Lower leg skin (tissue), 4 donors: ENCODE measurements around the gene LKAAEAR1. TPM values are rescaled to one million over a fixed set of nuclear protein-coding genes. Genes with fewer than 3 reads are reported as not detected.
A peak's percentile ranks its signal among the peaks of the same experiment; 100 is the strongest.

ENCODE experiments used
- DNase-seq, 2 donors: peaks; one replicate each; pipeline ENCODE4 v3.0.0-alpha.2; 2019; ENCODE audit warnings: low spot score in 2 of 2
- H3K4me3 ChIP-seq: fragments of 200-600 bp; sonication (generic); 2 replicates; pipeline ENCODE4 v1.5.1; 2017; ENCODE audit warnings: mild to moderate bottlenecking, low read depth; ENCODE audit not compliant: poor library complexity, severe bottlenecking
- POLR2A ChIP-seq, 2 donors: fragments of 450-650 bp; IDR thresholded peaks; one replicate each; pipeline ENCODE4 v1.6.1; 2016 to 2017; ENCODE audit warnings: antibody characterized with exemption in 2 of 2, mild to moderate bottlenecking in 1 of 2, moderate library complexity in 1 of 2
- WGBS, 2 donors: methylation state at CpG; one replicate each; pipeline ENCODE4 v1.1.5; 2018; 5-methylcytosine and 5-hydroxymethylcytosine counted together
- intact Hi-C: fragments of 100-400 bp; cut with DNase I; formaldehyde crosslinking; loops from one replicate; pipeline ENCODE4 v1.15.0; 2023; ENCODE audit warnings: low total_unique reads
- total RNA-seq, 4 donors: library from RNA; depleted of rRNA; stranded (reverse); fragments of >200 nt; gene quantifications; one replicate each; pipeline ENCODE4 v1.1.0, GENCODE V29; 2016
- TF ChIP-seq, protein P1 (sequence below), 3 donors: fragments of 450-650 bp; IDR thresholded peaks; one replicate each; pipeline ENCODE4 v1.5.1; 2016; ENCODE audit warnings: antibody characterized with exemption in 3 of 3, mild to moderate bottlenecking in 3 of 3, moderate library complexity in 2 of 3

Gene LKAAEAR1
- total RNA-seq, 4 donors from 2014 or later = 0.91 TPM; not detected in 3

DNA sequence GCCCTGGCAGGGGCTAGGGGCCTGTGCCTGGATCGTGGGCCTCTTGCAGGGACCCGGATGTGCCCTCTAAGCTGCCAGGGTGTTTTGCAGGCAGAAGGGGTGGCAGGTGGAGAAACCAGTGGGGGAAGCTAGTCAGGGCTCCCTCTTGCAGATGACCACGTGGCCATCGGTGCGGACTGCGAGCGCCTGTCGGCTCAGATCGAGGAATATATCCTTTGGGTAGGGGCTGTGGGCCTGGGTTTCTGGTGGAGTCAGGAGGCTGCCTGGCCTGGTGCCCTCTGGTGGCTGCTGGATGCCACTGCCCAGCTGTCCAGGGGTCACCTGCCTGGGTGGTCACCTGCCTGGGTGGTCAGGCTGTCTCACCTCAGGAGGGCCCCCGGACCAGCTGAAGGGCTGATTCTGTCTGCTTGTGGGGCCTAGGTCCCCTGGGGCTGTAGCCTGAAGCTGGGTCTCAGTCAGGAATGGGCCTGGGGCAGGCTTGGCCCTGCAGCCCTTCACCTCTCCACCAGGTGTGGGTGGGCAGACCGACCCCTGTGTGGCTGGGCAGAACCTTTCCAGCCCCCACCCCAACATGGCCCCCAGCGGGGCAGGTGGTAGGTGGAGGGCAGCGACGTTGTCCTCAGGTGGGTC is 14.5 kb downstream of the LKAAEAR1 start:
- intact Hi-C loops = no loop called here
- 74 to 89% methylated on average over 5 to 14 of the region's 14 CpGs for WGBS, 2 donors
- no peak for DNase-seq
- no peak overlapping the region for H3K4me3 ChIP-seq
- no peak for TF ChIP-seq POLR2A (IDR thresholded peaks at IDR 0.05)
- TF ChIP-seq, protein P1, sequence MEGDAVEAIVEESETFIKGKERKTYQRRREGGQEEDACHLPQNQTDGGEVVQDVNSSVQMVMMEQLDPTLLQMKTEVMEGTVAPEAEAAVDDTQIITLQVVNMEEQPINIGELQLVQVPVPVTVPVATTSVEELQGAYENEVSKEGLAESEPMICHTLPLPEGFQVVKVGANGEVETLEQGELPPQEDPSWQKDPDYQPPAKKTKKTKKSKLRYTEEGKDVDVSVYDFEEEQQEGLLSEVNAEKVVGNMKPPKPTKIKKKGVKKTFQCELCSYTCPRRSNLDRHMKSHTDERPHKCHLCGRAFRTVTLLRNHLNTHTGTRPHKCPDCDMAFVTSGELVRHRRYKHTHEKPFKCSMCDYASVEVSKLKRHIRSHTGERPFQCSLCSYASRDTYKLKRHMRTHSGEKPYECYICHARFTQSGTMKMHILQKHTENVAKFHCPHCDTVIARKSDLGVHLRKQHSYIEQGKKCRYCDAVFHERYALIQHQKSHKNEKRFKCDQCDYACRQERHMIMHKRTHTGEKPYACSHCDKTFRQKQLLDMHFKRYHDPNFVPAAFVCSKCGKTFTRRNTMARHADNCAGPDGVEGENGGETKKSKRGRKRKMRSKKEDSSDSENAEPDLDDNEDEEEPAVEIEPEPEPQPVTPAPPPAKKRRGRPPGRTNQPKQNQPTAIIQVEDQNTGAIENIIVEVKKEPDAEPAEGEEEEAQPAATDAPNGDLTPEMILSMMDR (IDR thresholded peaks at IDR 0.05) = peak in 1 of 3 donors; percentile 15

DNA sequence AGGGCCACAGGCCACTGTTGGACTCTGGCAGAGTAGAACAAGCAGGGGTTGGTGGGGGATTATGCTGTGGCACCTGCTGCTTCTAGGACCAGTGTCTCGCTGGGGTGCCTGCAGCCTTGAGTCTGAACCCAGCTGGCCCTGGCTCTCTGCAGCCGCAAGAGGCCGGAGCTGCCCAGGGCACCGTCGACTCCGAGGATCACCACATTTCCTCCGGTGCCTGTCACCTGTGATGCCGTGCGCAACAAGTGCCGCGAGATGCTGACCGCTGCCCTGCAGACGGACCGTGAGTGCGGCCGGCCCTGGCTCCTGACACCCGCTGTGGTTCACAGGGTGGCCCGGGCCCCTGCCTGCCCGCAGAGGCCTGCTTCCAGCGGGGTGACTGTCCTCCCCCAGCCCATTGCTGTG is 15.0 kb downstream of the LKAAEAR1 start:
- no peak for DNase-seq
- WGBS, 2 donors = 87 to 94% methylated on average over 16 to 20 of the region's 20 CpGs

DNA sequence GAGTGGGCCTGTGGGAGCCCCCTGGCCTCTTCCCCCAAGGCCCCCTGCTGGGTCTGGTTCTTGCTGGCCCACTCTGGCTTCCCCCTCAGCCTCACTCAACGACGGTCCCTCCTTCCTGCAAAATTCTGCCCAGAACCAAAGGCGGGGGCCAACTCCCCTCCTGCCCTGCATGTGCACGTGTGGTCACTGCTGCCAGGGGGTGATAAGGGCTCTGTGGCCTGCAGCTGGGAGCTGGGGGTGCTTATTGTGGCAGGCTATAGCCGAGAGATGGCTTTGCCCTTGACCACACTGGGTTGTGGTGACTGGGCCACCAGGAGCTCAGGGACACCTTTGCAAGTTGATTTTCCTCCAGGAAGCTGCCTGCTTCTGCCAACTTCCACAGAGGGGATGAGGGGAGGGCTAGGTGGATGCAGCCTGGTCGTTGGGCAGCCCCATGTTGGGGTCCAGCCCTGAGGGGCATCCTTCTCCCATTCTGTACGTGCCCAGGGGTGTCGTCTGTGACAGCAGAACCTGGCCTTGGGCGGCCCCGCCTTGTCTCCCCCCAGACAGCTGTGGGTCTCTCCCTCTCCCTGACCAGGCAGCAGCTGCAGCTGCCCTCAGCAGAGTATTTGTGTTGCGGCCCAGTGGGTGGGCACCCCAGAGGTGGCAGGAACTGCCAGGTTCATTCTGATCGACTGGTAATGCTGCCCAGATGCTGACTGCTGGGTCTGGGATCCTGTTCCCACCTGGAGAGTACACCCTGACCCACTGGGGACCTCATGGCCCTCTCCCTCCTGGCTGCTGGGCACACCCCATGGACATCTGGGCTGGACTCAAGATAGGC is 15.6 kb downstream of the LKAAEAR1 start:
- no peak overlapping the region for H3K4me3 ChIP-seq
- no peak for TF ChIP-seq POLR2A (IDR thresholded peaks at IDR 0.05)
- TF ChIP-seq, protein P1 (IDR thresholded peaks at IDR 0.05) = no peak
- intact Hi-C loops = no loop called here
- WGBS, 2 donors = 74 to 83% methylated on average over 8 to 10 of the region's 12 CpGs
- no peak for DNase-seq

More for the DNA sequence above, 15.0 kb downstream of the LKAAEAR1 start:
- TF ChIP-seq, protein P1 (IDR thresholded peaks at IDR 0.05) = no peak
- TF ChIP-seq POLR2A (IDR thresholded peaks at IDR 0.05) = no peak
- H3K4me3 ChIP-seq = no peak overlapping the region
- intact Hi-C loops = no loop called here

DNA sequence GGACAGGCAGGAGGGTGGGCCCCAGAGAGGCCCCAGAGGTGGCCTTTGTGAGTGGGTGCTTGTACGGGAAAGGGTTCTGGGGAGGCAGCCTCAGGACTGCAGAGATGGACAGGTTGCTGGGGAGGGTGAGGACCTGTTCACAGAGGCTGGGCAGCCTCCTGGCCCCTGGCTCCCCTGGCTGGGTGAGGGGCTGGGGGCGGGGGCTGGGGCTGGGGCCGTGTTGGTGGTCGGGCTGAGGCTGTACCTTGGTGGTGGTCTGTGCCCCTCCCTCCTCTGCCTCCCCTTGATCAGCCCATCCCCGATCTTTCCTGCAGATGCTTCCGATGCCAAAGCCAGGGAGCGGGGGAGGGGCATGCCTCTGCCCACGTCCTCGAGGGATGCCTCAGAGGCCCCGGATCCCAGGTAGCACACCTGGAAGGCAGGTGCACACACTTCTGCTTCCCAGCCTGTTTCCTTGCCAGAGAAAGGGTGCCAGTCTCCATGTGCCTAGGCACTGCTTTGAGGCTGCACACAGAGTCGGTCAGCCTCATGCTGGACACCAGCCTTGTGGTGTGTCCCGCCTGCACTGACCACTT is 16.4 kb downstream of the LKAAEAR1 start:
- TF ChIP-seq, protein P1 (IDR thresholded peaks at IDR 0.05) = no peak
- no peak for TF ChIP-seq POLR2A (IDR thresholded peaks at IDR 0.05)
- no peak overlapping the region for H3K4me3 ChIP-seq
- intact Hi-C loops = no loop called here
- WGBS, 2 donors = 73 to 83% methylated on average over 11 of the region's 12 CpGs
- no peak for DNase-seq

DNA sequence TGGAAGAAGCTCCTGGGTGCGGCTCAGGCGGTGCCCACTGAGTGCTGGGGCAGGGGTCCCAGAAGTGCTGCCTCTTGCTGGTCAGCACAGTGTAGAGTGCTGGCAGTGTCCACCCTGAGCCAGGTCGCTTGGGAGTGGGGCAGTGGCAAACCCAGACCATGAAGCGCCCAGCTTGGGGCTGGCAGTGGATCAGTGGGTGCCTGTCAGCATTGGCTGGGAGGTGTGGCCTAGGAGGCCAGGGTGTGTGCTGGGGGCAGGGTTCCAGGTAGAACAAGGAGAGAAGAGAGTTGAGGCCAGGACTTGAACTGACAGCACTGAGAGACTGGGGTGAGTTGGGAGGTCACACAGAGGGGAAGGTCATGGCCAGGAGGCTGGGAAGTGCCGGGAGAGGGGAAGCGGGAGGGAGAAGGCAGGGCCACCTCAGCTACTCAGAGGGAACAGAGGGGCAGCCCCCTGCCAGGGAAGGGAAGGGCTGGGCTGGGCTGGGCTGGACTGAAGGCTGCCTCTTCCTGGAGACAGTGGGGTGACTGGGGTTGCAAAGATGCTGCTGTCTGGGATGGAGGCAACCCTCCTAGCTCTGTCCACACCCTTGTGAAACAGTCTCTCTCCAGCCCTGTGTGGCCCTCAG is 17.1 kb downstream of the LKAAEAR1 start:
- intact Hi-C loops = no loop called here

More for the DNA sequence above, 17.1 kb downstream of the LKAAEAR1 start:
- TF ChIP-seq, protein P1 (IDR thresholded peaks at IDR 0.05) = no peak
- no peak for TF ChIP-seq POLR2A (IDR thresholded peaks at IDR 0.05)
- DNase-seq = no peak
- H3K4me3 ChIP-seq = no peak overlapping the region
- 76 to 81% methylated on average over 6 of the region's 6 CpGs for WGBS, 2 donors
